GM23338 (cell line): ENCODE data around the gene ANTXR1. TPM values are rescaled to one million over a fixed set of nuclear protein-coding genes. Genes with fewer than 3 reads are reported as not detected.
A peak's percentile ranks its signal among the peaks of the same experiment; 100 is the strongest.

Source experiments
- ATAC-seq: fragments of 200-7000 bp; cut with Tn5 transposase; 3 replicates; pipeline ENCODE4 v1.9.1; 2020
- DNase-seq: peaks from one replicate; pipeline ENCODE4 v3.0.0-alpha.2; 2015; ENCODE audit warnings: low spot score
- H2AFZ ChIP-seq: fragments of 200-600 bp; sonication (generic); 2 replicates; pipeline ENCODE4 v1.8.0; 2016; ENCODE audit warnings: antibody characterized with exemption, mild to moderate bottlenecking, moderate library complexity
- H3F3A ChIP-seq: fragments of 200-600 bp; sonication (generic); replicated peaks from 2 replicates; pipeline ENCODE4 v1.8.0; 2017; ENCODE audit warnings: antibody characterized with exemption, mixed run types, low read depth
- H3K27ac ChIP-seq: fragments of 200-600 bp; sonication (generic); 2 replicates; pipeline ENCODE4 v1.6.1; 2016; ENCODE audit warnings: low read depth
- H3K27me3 ChIP-seq: fragments of 200-600 bp; sonication (generic); 2 replicates; pipeline ENCODE4 v1.8.0; 2016; ENCODE audit warnings: mild to moderate bottlenecking, mixed run types, moderate library complexity; ENCODE audit not compliant: insufficient read depth
- H3K36me3 ChIP-seq: fragments of 200-600 bp; sonication (generic); 2 replicates; pipeline ENCODE4 v1.8.0; 2016; ENCODE audit warnings: mild to moderate bottlenecking; ENCODE audit not compliant: insufficient read depth
- H3K4me1 ChIP-seq: fragments of 200-600 bp; sonication (generic); 2 replicates; pipeline ENCODE4 v1.8.0; 2016; ENCODE audit warnings: mild to moderate bottlenecking, moderate library complexity; ENCODE audit not compliant: insufficient read depth
- H3K4me2 ChIP-seq: fragments of 200-600 bp; sonication (generic); 2 replicates; pipeline ENCODE4 v1.7.1; 2017; ENCODE audit warnings: mixed run types
- H3K4me3 ChIP-seq: fragments of 200-600 bp; sonication (generic); 2 replicates; pipeline ENCODE4 v1.6.1; 2016; ENCODE audit warnings: mixed run types
- H3K79me2 ChIP-seq: fragments of 200-600 bp; sonication (generic); replicated peaks from 2 replicates; pipeline ENCODE4 v1.8.0; 2017; ENCODE audit warnings: mild to moderate bottlenecking; ENCODE audit not compliant: insufficient read depth
- H3K9me2 ChIP-seq: fragments of 200-600 bp; sonication (generic); 2 replicates; pipeline ENCODE4 v1.8.0; 2017; ENCODE audit not compliant: insufficient read depth
- H4K20me1 ChIP-seq: fragments of 200-600 bp; sonication (generic); replicated peaks from 2 replicates; pipeline ENCODE4 v1.8.0; 2017; ENCODE audit warnings: mild to moderate bottlenecking; ENCODE audit not compliant: insufficient read depth
- H3K27ac Mint-ChIP-seq: 2 replicates; pipeline ENCODE4 v1.8.0; 2020; ENCODE audit warnings: inconsistent platforms, mild to moderate bottlenecking, moderate library complexity, mixed read lengths
- H3K27me3 Mint-ChIP-seq: 3 replicates; pipeline ENCODE4 v1.8.0; 2022; ENCODE audit warnings: low read depth, mild to moderate bottlenecking, moderate library complexity, mixed read lengths, inconsistent platforms; ENCODE audit not compliant: insufficient read depth, poor library complexity
- H3K36me3 Mint-ChIP-seq: 3 replicates; pipeline ENCODE4 v1.8.0; 2021; ENCODE audit warnings: low read depth, mild to moderate bottlenecking, inconsistent platforms, moderate library complexity, mixed read lengths
- H3K4me1 Mint-ChIP-seq: 3 replicates; pipeline ENCODE4 v1.8.0; 2020; ENCODE audit warnings: mild to moderate bottlenecking, inconsistent platforms, mixed read lengths
- H3K4me3 Mint-ChIP-seq: 3 replicates; pipeline ENCODE4 v1.8.0; 2021; ENCODE audit warnings: moderate library complexity, mild to moderate bottlenecking, inconsistent platforms, mixed read lengths
- H3K9me3 Mint-ChIP-seq: 3 replicates; pipeline ENCODE4 v1.8.0; 2020; ENCODE audit warnings: moderate library complexity, mild to moderate bottlenecking, inconsistent platforms, mixed read lengths
- ETS1 ChIP-seq: IDR thresholded peaks from 2 replicates; pipeline ENCODE4 v1.6.1; 2016; ENCODE audit warnings: antibody characterized with exemption
- EZH2 ChIP-seq: fragments of 200-600 bp; sonication (generic); IDR thresholded peaks from one replicate; pipeline ENCODE4 v1.8.0; 2017; ENCODE audit warnings: antibody characterized with exemption, mild to moderate bottlenecking, low read depth; ENCODE audit not compliant: unreplicated experiment
- JUNB ChIP-seq: IDR thresholded peaks from one replicate; pipeline ENCODE4 v1.6.1; 2016; ENCODE audit warnings: antibody characterized with exemption; ENCODE audit not compliant: unreplicated experiment
- POLR2AphosphoS5 ChIP-seq: IDR thresholded peaks from 2 replicates; pipeline ENCODE4 v1.6.1; 2016; ENCODE audit warnings: antibody characterized with exemption, low read depth
- STAT1 ChIP-seq: IDR thresholded peaks from one replicate; pipeline ENCODE4 v1.6.1; 2016; ENCODE audit warnings: antibody characterized with exemption; ENCODE audit not compliant: unreplicated experiment
- ZNF331 ChIP-seq: fragments of 250-450 bp; sonication (Bioruptor Pico); IDR thresholded peaks from 2 replicates; pipeline ENCODE4 v1.5.0; 2020; ENCODE audit warnings: low read depth, mild to moderate bottlenecking, moderate library complexity
- polyA plus RNA-seq: library from polyadenylated mRNA; unstranded; fragments of >200 nt; fragmentation: Nextera tagmentation; extraction: Ambion mirVana; gene quantifications from 2 replicates; pipeline ENCODE4 v1.2.1, GENCODE V29; 2016
- total RNA-seq: library from RNA; depleted of rRNA; stranded (reverse); fragments of >200 nt; shearing (Covaris generic); gene quantifications from 2 replicates; pipeline ENCODE4 v1.2.3, GENCODE V29; 2014

Gene ANTXR1
- total and polyA plus RNA-seq, 2 experiments from 2014 or later = 16.1 to 23.1 TPM

DNA sequence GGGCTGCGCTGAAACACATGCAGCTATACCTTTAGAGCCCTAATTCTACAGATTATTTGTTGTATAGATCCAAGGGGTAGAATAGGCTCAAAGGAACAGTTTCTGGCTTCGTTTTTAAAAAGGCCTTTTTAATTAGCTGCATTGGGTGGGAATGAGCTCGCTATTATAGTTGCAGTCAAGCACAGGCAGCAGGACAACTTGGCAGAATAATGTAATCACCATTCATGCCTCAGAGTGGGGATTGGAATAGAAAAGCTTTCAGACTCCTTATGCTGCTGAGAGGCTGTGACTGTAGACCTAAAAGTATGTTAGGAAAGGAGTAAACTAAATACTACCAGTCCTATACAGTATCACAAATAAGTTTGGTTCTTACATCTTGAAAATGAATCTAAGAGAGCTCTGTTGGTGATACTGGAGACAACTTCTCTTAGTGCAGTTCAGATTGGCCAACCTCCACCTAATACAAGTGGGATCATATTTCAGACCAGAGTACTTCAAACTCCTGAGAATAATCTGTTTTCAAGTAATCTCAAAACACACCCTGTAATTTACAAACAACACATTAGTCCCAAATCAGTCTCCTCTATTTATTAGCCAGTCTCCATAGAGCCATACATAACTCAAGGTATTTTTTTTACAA, 121.4 kb downstream of the ANTXR1 start:
- Histone ChIP-seq H2AFZ (no peak overlapping the region), H3K4me1 (no peaks in the 10 kb centered on the region), H3K9me2 (no peaks in the 10 kb centered on the region), H3K36me3 (no peaks in the 10 kb centered on the region; the same call in 1 of the 2 replicates), H3K4me3 (no peak overlapping the region), H3K27me3 (no peaks in the 10 kb centered on the region), H3K79me2 (no peaks in the 10 kb centered on the region), H3K4me2 (no peak overlapping the region), H4K20me1 (no peaks in the 10 kb centered on the region), H3K27ac (no peak overlapping the region), H3F3A (no peaks in the 10 kb centered on the region)
- DNase-seq (no peak), ATAC-seq (no peak)
- Mint-ChIP-seq H3K36me3 (no peaks in the 10 kb centered on the region; the same call in 2 of the 3 replicates), H3K4me3 (no peak overlapping the region), H3K27ac (no peak overlapping the region), H3K27me3 (peaks cover 1% of the 10 kb centered on the region), H3K4me1 (peaks cover 3% of the 10 kb centered on the region; the same call in 2 of the 3 replicates), H3K9me3 (no peaks in the 10 kb centered on the region)
- TF ChIP-seq POLR2AphosphoS5 (no peak), STAT1 (no peak), ETS1 (no peak), ZNF331 (CRISPR knock-in tag) (no peak), EZH2 (no peak), JUNB (no peak)

DNA sequence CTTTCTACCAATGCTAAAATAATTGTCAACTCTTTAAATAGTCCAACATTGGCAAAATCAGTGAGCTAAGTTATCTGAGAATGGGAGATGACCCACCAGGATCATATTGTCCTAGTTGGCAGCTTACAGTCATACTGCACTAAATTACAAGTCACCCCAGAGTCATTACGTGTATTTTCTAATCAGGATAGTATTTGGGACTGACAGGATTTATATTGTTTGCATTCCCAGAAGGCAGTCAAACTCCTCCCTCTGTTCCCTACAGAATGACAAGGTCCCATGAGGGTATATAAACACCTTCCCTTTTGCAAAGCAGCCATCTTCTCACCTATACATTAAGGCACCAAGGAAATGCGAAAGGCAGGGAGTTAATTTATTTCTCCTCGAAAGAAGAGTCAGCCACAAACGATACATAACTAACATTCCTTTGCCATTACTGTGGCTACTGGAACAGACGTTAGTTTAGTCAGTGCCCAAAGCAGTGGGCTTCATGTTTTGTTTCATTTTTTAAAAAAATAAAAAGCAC, 125.3 kb downstream of the ANTXR1 start:
- H3K79me2 ChIP-seq = no peaks in the 10 kb centered on the region
- H3K4me3 ChIP-seq = no peak overlapping the region
- peaks cover 1% of the 10 kb centered on the region for H3K27me3 Mint-ChIP-seq
- no peak overlapping the region for H3K27ac Mint-ChIP-seq
- H2AFZ ChIP-seq = no peak overlapping the region
- DNase-seq (peak; percentile 24), ATAC-seq (no peak; the same call in 2 of the 3 replicates)
- H3K36me3 ChIP-seq = no peaks in the 10 kb centered on the region
- no peaks in the 10 kb centered on the region for H3K4me1 ChIP-seq
- H3K27ac ChIP-seq = no peak overlapping the region
- H3K9me3 Mint-ChIP-seq = no peaks in the 10 kb centered on the region
- H3F3A ChIP-seq = no peaks in the 10 kb centered on the region
- H3K27me3 ChIP-seq = no peaks in the 10 kb centered on the region
- peaks cover 3% of the 10 kb centered on the region; the same call in 2 of the 3 replicates for H3K4me1 Mint-ChIP-seq
- H4K20me1 ChIP-seq = no peaks in the 10 kb centered on the region
- H3K36me3 Mint-ChIP-seq = no peaks in the 10 kb centered on the region
- no peak overlapping the region for H3K4me3 Mint-ChIP-seq
- TF ChIP-seq EZH2 (no peak), ETS1 (no peak)
- no peaks in the 10 kb centered on the region; the same call in 1 of the 2 replicates for H3K9me2 ChIP-seq
- H3K4me2 ChIP-seq = no peak overlapping the region
